HepG2 (cell line): ENCODE data around the gene C2. TPM values are rescaled to one million over a fixed set of nuclear protein-coding genes. Genes with fewer than 3 reads are reported as not detected.

Source experiments
- ATAC-seq: fragments of 200-7000 bp; cut with Tn5 transposase; 3 replicates; pipeline ENCODE4 v1.9.1; 2020; ENCODE audit warnings: mild to moderate bottlenecking, moderate library complexity
- BruUV-seq: library from RNA; stranded (reverse); fragments of 400-500 nt; replicated peaks from 2 replicates; lab custom pipeline; 2021; lab: Mats Ljungman, UMichigan
- CTCF ChIA-PET: fragments of 300-600 bp; formaldehyde crosslinking; extraction: SDS; loops from one replicate; lab custom pipeline; 2021; ENCODE audit warnings: low total read pairs, inconsistent platforms, low intra/inter-chr PET ratio; lab: Yijun Ruan, JAX
- POLR2A ChIA-PET: fragments of 350-600 bp; sonication (Branson Sonifier 250); formaldehyde crosslinking; loops from one replicate; lab custom pipeline; 2020; ENCODE audit warnings: antibody characterized with exemption, inconsistent platforms; lab: Yijun Ruan, JAX
- DNase-seq: peaks from one replicate; pipeline ENCODE4 v3.0.0-alpha.2; 2015; ENCODE audit warnings: low spot score
- FAIRE-seq: peaks from 3 replicates; lab custom pipeline; 2011; peaks lifted over from hg19 to GRCh38; lab: Jason Lieb, UNC
- H2AFZ ChIP-seq: one replicate; pipeline ENCODE4 v1.6.1; 2011; ENCODE audit warnings: low read length, inconsistent platforms
- H3K27ac ChIP-seq: fragments of 300-600 bp; 3 replicates; pipeline ENCODE4 v1.8.0; 2011; ENCODE audit warnings: mixed run types, mild to moderate bottlenecking, mixed read lengths, low read length, inconsistent platforms; ENCODE audit not compliant: insufficient read depth; ENCODE audit errors: extremely low read length
- H3K27me3 ChIP-seq, 2 experiments: fragments of 200-600 bp in 1 of 2; 2 replicates in 1 of 2; 3 replicates in 1 of 2; pipeline versions ENCODE4 v1.6.0 to v1.8.0; 2011; ENCODE audit warnings: low read length in 2 of 2, mild to moderate bottlenecking in 2 of 2, moderate library complexity in 2 of 2, inconsistent platforms in 1 of 2; ENCODE audit not compliant: insufficient read depth in 2 of 2, control insufficient read depth in 1 of 2
- H3K36me3 ChIP-seq, 2 experiments: fragments of 200-600 bp in 1 of 2; replicated peaks in 1 of 2; 2 replicates in 1 of 2; 3 replicates in 1 of 2; pipeline versions ENCODE4 v1.5.1 to v1.8.0; 2011; ENCODE audit warnings: low read length in 2 of 2, inconsistent platforms in 1 of 2; ENCODE audit not compliant: insufficient read depth in 2 of 2, control insufficient read depth in 1 of 2
- H3K4me1 ChIP-seq: 2 replicates; pipeline ENCODE4 v1.5.1; 2012; ENCODE audit warnings: low read length, inconsistent platforms; ENCODE audit not compliant: insufficient read depth
- H3K4me2 ChIP-seq: 2 replicates; pipeline ENCODE4 v1.6.0; 2011; ENCODE audit warnings: low read depth, low read length, inconsistent platforms
- H3K4me3 ChIP-seq, 3 experiments: fragments of 200-600 bp in 1 of 3; sonication (generic), shearing (Covaris generic) in 1 of 3; replicated peaks in 1 of 3; 2 replicates each; pipeline ENCODE4 v1.5.1; 2011 to 2016; ENCODE audit warnings: low read length in 3 of 3, inconsistent platforms in 2 of 3, low read depth in 2 of 3, mild to moderate bottlenecking in 2 of 3, control low read depth in 1 of 3, mixed read lengths in 1 of 3; ENCODE audit not compliant: insufficient read depth in 1 of 3
- H3K79me2 ChIP-seq: one replicate; pipeline ENCODE4 v1.6.1; 2011; ENCODE audit warnings: low read length, inconsistent platforms; ENCODE audit not compliant: insufficient read depth
- H3K9ac ChIP-seq: 2 replicates; pipeline ENCODE4 v1.6.0; 2011; ENCODE audit warnings: mild to moderate bottlenecking, low read depth, low read length, inconsistent platforms; ENCODE audit not compliant: insufficient read depth
- H3K9me3 ChIP-seq: 2 replicates; pipeline ENCODE4 v1.5.1; 2012; ENCODE audit warnings: mild to moderate bottlenecking, low read length
- H4K20me1 ChIP-seq: 2 replicates; pipeline ENCODE4 v1.6.0; 2011; ENCODE audit warnings: inconsistent platforms, mild to moderate bottlenecking, low read length, moderate library complexity; ENCODE audit not compliant: insufficient read depth
- HOXA9 ChIP-seq: sonication (generic); formaldehyde crosslinking; IDR thresholded peaks from 2 replicates; pipeline ENCODE4 v1.8.1; 2022; ENCODE audit warnings: missing genetic modification reagents, mild to moderate bottlenecking, moderate library complexity, borderline replicate concordance
- ISL2 ChIP-seq: sonication (generic); formaldehyde crosslinking; IDR thresholded peaks from 2 replicates; pipeline ENCODE4 v1.5.0; 2020; ENCODE audit warnings: missing genetic modification reagents
- JUNB ChIP-seq: sonication (generic); formaldehyde crosslinking; IDR thresholded peaks from 2 replicates; pipeline ENCODE4 v1.8.0; 2022; ENCODE audit warnings: missing genetic modification reagents, mild to moderate bottlenecking, borderline replicate concordance
- JUND ChIP-seq: sonication (generic); formaldehyde crosslinking; IDR thresholded peaks from 2 replicates; pipeline ENCODE4 v1.8.0; 2022; ENCODE audit warnings: mild to moderate bottlenecking, missing genetic modification reagents
- RFXAP ChIP-seq: sonication (generic); formaldehyde crosslinking; IDR thresholded peaks from 2 replicates; pipeline ENCODE4 v1.4.0; 2020; ENCODE audit warnings: missing genetic modification reagents, borderline replicate concordance
- XRCC5 ChIP-seq: fragments of 200-400 bp; formaldehyde crosslinking; optimal IDR thresholded peaks from 2 replicates; pipeline ENCODE3; 2017; ENCODE audit warnings: mild to moderate bottlenecking, low read length
- ZNF512B ChIP-seq: sonication (generic); formaldehyde crosslinking; IDR thresholded peaks from 2 replicates; pipeline ENCODE4 v1.5.1; 2020; ENCODE audit warnings: missing genetic modification reagents, mild to moderate bottlenecking, borderline replicate concordance
- ZNF543 ChIP-seq: sonication (generic); formaldehyde crosslinking; IDR thresholded peaks from 2 replicates; pipeline ENCODE4 v1.4.0; 2020; ENCODE audit warnings: mild to moderate bottlenecking, missing genetic modification reagents
- ZNF550 ChIP-seq: sonication (generic); formaldehyde crosslinking; IDR thresholded peaks from 2 replicates; pipeline ENCODE4 v1.4.0; 2020; ENCODE audit warnings: mild to moderate bottlenecking, missing genetic modification reagents, borderline replicate concordance
- ZNF556 ChIP-seq: sonication (generic); formaldehyde crosslinking; IDR thresholded peaks from 2 replicates; pipeline ENCODE4 v1.4.0; 2020; ENCODE audit warnings: mild to moderate bottlenecking, missing genetic modification reagents, borderline replicate concordance
- ZNF605 ChIP-seq: sonication (generic); formaldehyde crosslinking; IDR thresholded peaks from 2 replicates; pipeline ENCODE4 v1.8.0; 2022; ENCODE audit warnings: mild to moderate bottlenecking, missing genetic modification reagents
- ZNF746 ChIP-seq: sonication (generic); formaldehyde crosslinking; IDR thresholded peaks from 2 replicates; pipeline ENCODE4 v1.8.0; 2022; ENCODE audit warnings: mild to moderate bottlenecking, missing genetic modification reagents
- ZNF761 ChIP-seq: sonication (generic); formaldehyde crosslinking; conservative IDR thresholded peaks from 2 replicates; pipeline ENCODE4 v1.4.0; 2020; ENCODE audit warnings: mild to moderate bottlenecking, missing genetic modification reagents
- WGBS: methylation state at CpG from one replicate; pipeline ENCODE4 v1.1.6; 2017; ENCODE audit warnings: low lambda C conversion rate; 5-methylcytosine and 5-hydroxymethylcytosine counted together
- in situ Hi-C: cut with HindIII; loops from 2 replicates; pipeline ENCODE4 v1.10.0; 2017; ENCODE audit warnings: low pct_unique_long_range_greater_than_20kb; ENCODE audit not compliant: extremely low pct_ligation_motif_present
- intact Hi-C: fragments of 100-400 bp; cut with micrococcal nuclease; formaldehyde crosslinking; loops from one replicate; pipeline ENCODE4 v1.10.0; 2022; ENCODE audit not compliant: unreplicated experiment
- polyA plus RNA-seq, 8 experiments: library from polyadenylated mRNA; depleted of rRNA in 3 of 8; stranded (reverse) in 7 of 8; unstranded in 1 of 8; fragments of >200 nt; fragmentation: Illumina TruSeq in 4 of 8; extraction: Trizol in 4 of 8; gene quantifications; 2 replicates each; pipeline versions ENCODE4 v1.2.1 to v1.2.3, GENCODE V29; 2011 to 2016; ENCODE audit warnings: low read depth in 4 of 8, missing spikeins in 1 of 8, mixed read lengths in 1 of 8; ENCODE audit not compliant: insufficient read depth in 1 of 8
- total RNA-seq, 5 experiments: library from RNA; depleted of rRNA; stranded (reverse); fragments of >200 nt; fragmentation: Illumina TruSeq; extraction: Trizol; gene quantifications; 2 replicates each; pipeline ENCODE4 v1.2.3, GENCODE V29; 2016; ENCODE audit warnings: low read depth in 1 of 5
- TF ChIP-seq, protein P1 (sequence below): sonication (generic); formaldehyde crosslinking; IDR thresholded peaks from 2 replicates; pipeline ENCODE4 v1.5.1; 2020; ENCODE audit warnings: mild to moderate bottlenecking, missing genetic modification reagents, borderline replicate concordance

The C2 gene
- total and polyA plus RNA-seq, 2 of the 13 experiments (the other 11 are each of a cell fraction or from before 2014, with no cell fraction given), result 165 to 307 TPM

- Histone ChIP-seq H3K4me1 (peaks cover 32% of the 10 kb centered on the region), H3K79me2 (peaks cover 21% of the 10 kb centered on the region), H3K36me3 (peaks cover 12 to 27% of the 10 kb centered on the region in 2 experiments), H3K9me3 (no peaks in the 10 kb centered on the region), H2AFZ (no peak overlapping the region), H3K9ac (peak overlapping the region; percentile 88), H3K27me3 (no peaks in the 10 kb centered on the region; a peak in 1 of 5 replicates), H3K27ac (peak overlapping the region; percentile 86), H3K4me3 (peak overlapping the region; percentile 73 to 94 (median 90)), H4K20me1 (no peaks in the 10 kb centered on the region), H3K4me2 (peak overlapping the region; percentile 99)
- FAIRE-seq (no peak), ATAC-seq (no peak; the same call in 2 of the 3 replicates), DNase-seq (no peak)
- WGBS, result 6% methylated on average over 19 of the region's 19 CpGs
- TSS peak; percentile 65 for BruUV-seq
- in situ Hi-C loops, result no loop called here
- ChIA-PET POLR2A (interaction anchor here (0.8 to 6.1 kb wide), 14 partner anchors 13 to 321 kb away, joined by 3 to 142 read pairs (median 8); partner anchors contain the start of genes APOM, BAG6, C2 and CFB), CTCF (no interaction called here)
- intact Hi-C loops, result no loop called here
- TF ChIP-seq ZNF605 (CRISPR knock-in tag) (0 out of 2 replicates have a peak, but pooled peaks have one; percentile 13), ZNF556 (CRISPR knock-in tag) (0 out of 2 replicates have a peak, but pooled peaks have one; percentile 19), ZNF761 (0 out of 2 replicates have a peak, but pooled peaks have one; percentile 1), ZNF543 (CRISPR knock-in tag) (peak; percentile 18; the same call in 1 of the 2 replicates), JUND (CRISPR knock-in tag) (no peak), JUNB (CRISPR knock-in tag) (peak; percentile 54; the same call in 1 of the 2 replicates), RFXAP (CRISPR knock-in tag) (no peak), ZNF550 (no peak), ISL2 (CRISPR knock-in tag) (peak; percentile 1; the same call in 1 of the 2 replicates), ZNF512B (CRISPR knock-in tag) (peak; percentile 65; the same call in 1 of the 2 replicates), XRCC5 (peak; percentile 45), HOXA9 (CRISPR knock-in tag) (no peak), ZNF746 (0 out of 2 replicates have a peak, but pooled peaks have one; percentile 2)
- TF ChIP-seq, protein P1, sequence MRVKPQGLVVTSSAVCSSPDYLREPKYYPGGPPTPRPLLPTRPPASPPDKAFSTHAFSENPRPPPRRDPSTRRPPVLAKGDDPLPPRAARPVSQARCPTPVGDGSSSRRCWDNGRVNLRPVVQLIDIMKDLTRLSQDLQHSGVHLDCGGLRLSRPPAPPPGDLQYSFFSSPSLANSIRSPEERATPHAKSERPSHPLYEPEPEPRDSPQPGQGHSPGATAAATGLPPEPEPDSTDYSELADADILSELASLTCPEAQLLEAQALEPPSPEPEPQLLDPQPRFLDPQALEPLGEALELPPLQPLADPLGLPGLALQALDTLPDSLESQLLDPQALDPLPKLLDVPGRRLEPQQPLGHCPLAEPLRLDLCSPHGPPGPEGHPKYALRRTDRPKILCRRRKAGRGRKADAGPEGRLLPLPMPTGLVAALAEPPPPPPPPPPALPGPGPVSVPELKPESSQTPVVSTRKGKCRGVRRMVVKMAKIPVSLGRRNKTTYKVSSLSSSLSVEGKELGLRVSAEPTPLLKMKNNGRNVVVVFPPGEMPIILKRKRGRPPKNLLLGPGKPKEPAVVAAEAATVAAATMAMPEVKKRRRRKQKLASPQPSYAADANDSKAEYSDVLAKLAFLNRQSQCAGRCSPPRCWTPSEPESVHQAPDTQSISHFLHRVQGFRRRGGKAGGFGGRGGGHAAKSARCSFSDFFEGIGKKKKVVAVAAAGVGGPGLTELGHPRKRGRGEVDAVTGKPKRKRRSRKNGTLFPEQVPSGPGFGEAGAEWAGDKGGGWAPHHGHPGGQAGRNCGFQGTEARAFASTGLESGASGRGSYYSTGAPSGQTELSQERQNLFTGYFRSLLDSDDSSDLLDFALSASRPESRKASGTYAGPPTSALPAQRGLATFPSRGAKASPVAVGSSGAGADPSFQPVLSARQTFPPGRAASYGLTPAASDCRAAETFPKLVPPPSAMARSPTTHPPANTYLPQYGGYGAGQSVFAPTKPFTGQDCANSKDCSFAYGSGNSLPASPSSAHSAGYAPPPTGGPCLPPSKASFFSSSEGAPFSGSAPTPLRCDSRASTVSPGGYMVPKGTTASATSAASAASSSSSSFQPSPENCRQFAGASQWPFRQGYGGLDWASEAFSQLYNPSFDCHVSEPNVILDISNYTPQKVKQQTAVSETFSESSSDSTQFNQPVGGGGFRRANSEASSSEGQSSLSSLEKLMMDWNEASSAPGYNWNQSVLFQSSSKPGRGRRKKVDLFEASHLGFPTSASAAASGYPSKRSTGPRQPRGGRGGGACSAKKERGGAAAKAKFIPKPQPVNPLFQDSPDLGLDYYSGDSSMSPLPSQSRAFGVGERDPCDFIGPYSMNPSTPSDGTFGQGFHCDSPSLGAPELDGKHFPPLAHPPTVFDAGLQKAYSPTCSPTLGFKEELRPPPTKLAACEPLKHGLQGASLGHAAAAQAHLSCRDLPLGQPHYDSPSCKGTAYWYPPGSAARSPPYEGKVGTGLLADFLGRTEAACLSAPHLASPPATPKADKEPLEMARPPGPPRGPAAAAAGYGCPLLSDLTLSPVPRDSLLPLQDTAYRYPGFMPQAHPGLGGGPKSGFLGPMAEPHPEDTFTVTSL, result no peak
Observed at GRCh38 chr6:31972709-31973350, 45.3 kb downstream of the C2 start.
